Measurements from ENCODE around the gene NEXN.

The NEXN gene

DNA sequence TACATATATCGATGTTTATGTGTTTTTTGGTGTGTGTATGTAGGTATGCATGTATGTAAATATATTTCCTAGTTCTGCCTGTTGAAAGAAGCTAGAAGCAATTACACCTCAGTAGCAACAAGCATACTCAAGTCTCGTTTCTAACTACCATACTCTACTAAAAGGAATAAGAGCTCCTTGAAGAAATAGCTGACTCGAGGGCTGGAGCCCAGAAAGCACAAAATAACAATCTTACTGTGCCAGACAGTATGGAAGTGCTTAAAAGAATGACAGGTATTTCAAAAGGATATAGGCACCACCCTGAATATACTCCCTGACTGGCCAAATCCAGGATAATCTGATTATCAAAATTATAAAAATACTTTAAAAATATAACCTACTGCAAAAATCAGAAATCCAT, 67.3 kb downstream of the NEXN start:
- TF ChIP-seq, protein P1, sequence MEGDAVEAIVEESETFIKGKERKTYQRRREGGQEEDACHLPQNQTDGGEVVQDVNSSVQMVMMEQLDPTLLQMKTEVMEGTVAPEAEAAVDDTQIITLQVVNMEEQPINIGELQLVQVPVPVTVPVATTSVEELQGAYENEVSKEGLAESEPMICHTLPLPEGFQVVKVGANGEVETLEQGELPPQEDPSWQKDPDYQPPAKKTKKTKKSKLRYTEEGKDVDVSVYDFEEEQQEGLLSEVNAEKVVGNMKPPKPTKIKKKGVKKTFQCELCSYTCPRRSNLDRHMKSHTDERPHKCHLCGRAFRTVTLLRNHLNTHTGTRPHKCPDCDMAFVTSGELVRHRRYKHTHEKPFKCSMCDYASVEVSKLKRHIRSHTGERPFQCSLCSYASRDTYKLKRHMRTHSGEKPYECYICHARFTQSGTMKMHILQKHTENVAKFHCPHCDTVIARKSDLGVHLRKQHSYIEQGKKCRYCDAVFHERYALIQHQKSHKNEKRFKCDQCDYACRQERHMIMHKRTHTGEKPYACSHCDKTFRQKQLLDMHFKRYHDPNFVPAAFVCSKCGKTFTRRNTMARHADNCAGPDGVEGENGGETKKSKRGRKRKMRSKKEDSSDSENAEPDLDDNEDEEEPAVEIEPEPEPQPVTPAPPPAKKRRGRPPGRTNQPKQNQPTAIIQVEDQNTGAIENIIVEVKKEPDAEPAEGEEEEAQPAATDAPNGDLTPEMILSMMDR (conservative IDR thresholded peaks at IDR 0.05; ENCODE audit: low read depth, low read length) = no peak
- H3K4me3 ChIP-seq (ENCODE audit: low read depth, low read length) = no peak overlapping the region
- DNase-seq (ENCODE audit: low read depth) = no peak

DNA sequence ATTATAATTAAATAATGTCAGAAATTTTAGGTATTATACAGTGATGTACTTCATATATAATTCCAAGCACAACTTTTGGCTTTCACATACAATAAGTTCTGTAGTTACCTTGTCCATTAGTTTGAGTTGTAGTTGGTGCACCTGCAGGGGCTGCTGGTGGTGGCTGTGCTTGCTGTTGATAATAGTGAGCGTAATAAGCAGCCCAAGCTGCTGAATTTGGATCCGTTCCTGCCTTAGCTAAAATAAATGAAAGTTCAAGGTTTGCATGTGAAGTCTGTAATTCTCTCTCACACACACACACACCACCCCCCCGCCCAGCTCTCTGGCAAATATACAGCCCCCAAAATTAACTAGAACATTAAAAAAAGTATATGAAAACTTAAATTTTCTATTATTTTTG, 68.0 kb downstream of the NEXN start:
- TF ChIP-seq, protein P1 (conservative IDR thresholded peaks at IDR 0.05; ENCODE audit: low read depth, low read length) = no peak
- no peak for DNase-seq (ENCODE audit: low read depth)

DNA sequence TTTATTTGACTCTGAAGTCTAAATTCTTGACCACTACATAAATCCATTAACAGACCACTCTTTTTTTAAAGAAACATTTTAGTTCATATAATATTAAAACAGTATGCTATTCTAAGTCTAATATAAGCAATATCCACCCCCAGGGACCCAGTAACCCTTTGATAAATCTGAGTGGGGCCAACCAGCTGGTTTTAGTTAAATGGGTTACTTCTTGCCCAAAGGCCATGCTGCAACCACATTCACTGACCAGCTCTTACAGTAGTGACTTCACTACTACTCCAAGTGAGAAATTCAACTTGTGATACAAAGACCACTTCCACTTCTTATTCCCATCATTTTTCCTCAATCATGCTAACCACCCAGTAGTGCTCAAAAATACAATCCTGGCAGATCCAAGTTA, 70.0 kb downstream of the NEXN start:
- no peak overlapping the region for H3K4me3 ChIP-seq (ENCODE audit: low read depth, low read length)
- DNase-seq (ENCODE audit: low read depth) = no peak
- TF ChIP-seq, protein P1 (conservative IDR thresholded peaks at IDR 0.05; ENCODE audit: low read depth, low read length) = no peak

More for the DNA sequence above, 68.0 kb downstream of the NEXN start:
- no peak overlapping the region for H3K4me3 ChIP-seq (ENCODE audit: low read depth, low read length)

DNA sequence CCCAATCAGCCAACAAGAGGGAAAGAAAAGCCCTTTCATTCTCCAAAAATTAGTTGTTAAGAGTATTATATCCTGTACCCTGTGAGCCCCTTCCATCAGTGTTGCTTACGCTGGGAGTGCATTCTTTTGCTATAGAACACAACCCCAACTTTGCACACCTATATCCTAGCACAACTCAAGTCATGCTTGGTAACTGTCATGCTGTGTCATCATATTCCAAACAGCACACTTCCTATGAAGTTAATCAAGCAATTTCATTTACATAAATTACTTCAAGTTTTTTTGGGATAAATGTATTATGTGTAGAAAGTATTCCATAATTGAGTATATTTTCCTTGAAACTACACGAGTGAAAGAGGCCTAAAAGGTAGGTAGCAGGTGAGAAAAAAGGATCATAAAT, 70.4 kb downstream of the NEXN start:
- TF ChIP-seq, protein P1 (conservative IDR thresholded peaks at IDR 0.05; ENCODE audit: low read depth, low read length) = no peak
- H3K4me3 ChIP-seq (ENCODE audit: low read depth, low read length) = no peak overlapping the region
- no peak for DNase-seq (ENCODE audit: low read depth)

DNA sequence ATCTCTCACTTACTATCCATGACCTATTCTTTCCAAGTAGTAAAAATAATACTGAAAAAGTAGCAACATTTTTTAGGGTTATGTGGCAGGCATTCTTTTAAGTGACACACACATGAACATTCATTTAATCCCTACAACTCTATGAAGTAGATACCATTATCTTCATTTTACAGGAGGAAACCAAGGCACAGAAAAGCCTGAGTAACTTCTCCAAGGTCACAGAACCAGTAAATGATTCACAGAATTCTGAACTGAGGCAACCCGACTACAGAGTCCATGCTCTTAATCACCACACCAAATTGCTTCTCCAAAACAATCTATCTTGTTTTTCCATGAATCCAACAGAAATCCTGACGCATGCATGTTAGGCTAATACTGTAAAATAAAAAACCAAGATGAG, 73.0 kb downstream of the NEXN start:
- TF ChIP-seq, protein P1 (conservative IDR thresholded peaks at IDR 0.05; ENCODE audit: low read depth, low read length) = no peak
- no peak for DNase-seq (ENCODE audit: low read depth)
- no peak overlapping the region for H3K4me3 ChIP-seq (ENCODE audit: low read depth, low read length)

DNA sequence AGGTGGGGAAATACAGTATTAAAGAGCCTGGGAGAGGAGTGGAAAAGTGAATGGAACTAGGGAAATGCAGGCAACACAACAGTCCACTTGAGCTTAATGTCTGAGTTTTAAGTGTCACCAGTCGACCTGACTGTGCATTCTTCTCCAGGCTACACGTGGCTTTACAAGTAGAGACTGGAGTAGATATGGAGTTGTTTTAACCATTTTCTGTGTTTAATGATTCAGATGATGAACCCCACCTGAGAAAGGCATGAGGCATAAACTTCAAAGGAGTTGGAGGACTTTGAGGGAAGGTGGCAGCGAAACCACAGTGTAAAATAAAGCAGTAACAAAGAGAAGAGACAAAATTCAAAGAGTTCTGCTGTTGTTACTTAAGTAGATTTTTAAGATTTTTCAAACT, 77.9 kb downstream of the NEXN start:
- TF ChIP-seq, protein P1 (conservative IDR thresholded peaks at IDR 0.05; ENCODE audit: low read depth, low read length) = no peak
- no peak for DNase-seq (ENCODE audit: low read depth)
- no peak overlapping the region for H3K4me3 ChIP-seq (ENCODE audit: low read depth, low read length)

DNA sequence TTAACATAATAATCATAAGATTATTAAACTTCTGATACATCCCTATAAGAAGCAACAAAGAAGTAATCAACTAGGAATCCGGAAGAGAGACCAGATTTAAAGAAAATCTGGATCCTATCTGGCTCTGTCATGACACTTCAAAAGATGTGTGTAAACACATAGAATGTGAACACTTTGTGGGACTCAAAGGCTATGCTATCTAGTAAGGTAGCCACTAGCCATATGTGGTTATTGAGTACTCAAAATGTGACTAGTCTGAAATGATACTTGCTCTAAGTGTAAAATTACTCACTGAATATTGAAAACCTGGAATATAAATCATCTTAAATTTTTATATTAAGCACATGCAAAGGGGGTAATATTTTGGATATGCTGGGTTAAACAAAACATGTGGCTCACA, 81.8 kb downstream of the NEXN start:
- H3K4me3 ChIP-seq (ENCODE audit: low read depth, low read length) = no peak overlapping the region
- no peak for DNase-seq (ENCODE audit: low read depth)
- TF ChIP-seq, protein P1 (conservative IDR thresholded peaks at IDR 0.05; ENCODE audit: low read depth, low read length) = no peak
